CD4-positive, alpha-beta memory T cell (primary cell): ENCODE measurements around the gene LTK. TPM values are rescaled to one million over a fixed set of nuclear protein-coding genes. Genes with fewer than 3 reads are reported as not detected.

Source experiments
- CTCF ChIA-PET: fragments of 350-600 bp; sonication (Branson Sonifier 250); formaldehyde crosslinking; loops from one replicate; lab custom pipeline; 2021; ENCODE audit warnings: inconsistent platforms; ENCODE audit not compliant: partially characterized antibody; lab: Charles Lee
- POLR2A ChIA-PET: fragments of 350-600 bp; sonication (Branson Sonifier 250); formaldehyde crosslinking; loops from one replicate; lab custom pipeline; 2021; ENCODE audit not compliant: partially characterized antibody; lab: Charles Lee
- DNase-seq, 5 donors: peaks; one replicate each; pipeline versions ENCODE4 v3.0.0 to v3.0.0-alpha.2; 2020 to 2022; ENCODE audit warnings: mixed read lengths in 1 of 5
- H3K27ac ChIP-seq: one replicate; pipeline ENCODE4 v1.7.0; 2013; ENCODE audit warnings: low read depth, low read length
- H3K27me3 ChIP-seq: 2 replicates; pipeline ENCODE4 v1.7.0; 2013; ENCODE audit warnings: mild to moderate bottlenecking, low read length, moderate library complexity; ENCODE audit not compliant: insufficient read depth
- H3K36me3 ChIP-seq: 2 replicates; pipeline ENCODE4 v1.7.0; 2013; ENCODE audit warnings: mild to moderate bottlenecking, low read length, moderate library complexity; ENCODE audit not compliant: insufficient read depth
- H3K4me1 ChIP-seq: 2 replicates; pipeline ENCODE4 v1.7.0; 2013; ENCODE audit warnings: mild to moderate bottlenecking, low read length, moderate library complexity; ENCODE audit not compliant: insufficient read depth
- H3K4me3 ChIP-seq, 2 donors: one replicate each; pipeline ENCODE4 v1.7.0; 2013; ENCODE audit warnings: low read length in 2 of 2, mild to moderate bottlenecking in 1 of 2
- H3K9me3 ChIP-seq, 2 donors: one replicate each; pipeline ENCODE4 v1.7.0; 2013; ENCODE audit warnings: low read length in 2 of 2, control low read depth in 1 of 2; ENCODE audit not compliant: control insufficient read depth in 1 of 2
- H3K27ac Mint-ChIP-seq, 7 donors: one replicate each; pipeline ENCODE4 v1.8.0; 2020 to 2021; ENCODE audit warnings: mixed read lengths in 7 of 7, mild to moderate bottlenecking in 6 of 7, inconsistent platforms in 3 of 7, moderate library complexity in 3 of 7
- H3K27me3 Mint-ChIP-seq, 2 donors: one replicate each; pipeline ENCODE4 v1.8.0; 2020 to 2021; ENCODE audit warnings: mixed read lengths in 2 of 2
- H3K36me3 Mint-ChIP-seq, 2 donors: one replicate each; pipeline ENCODE4 v1.8.0; 2020 to 2021; ENCODE audit warnings: mixed read lengths in 2 of 2, inconsistent platforms in 1 of 2, mild to moderate bottlenecking in 1 of 2
- H3K4me1 Mint-ChIP-seq, 4 donors: one replicate each; pipeline ENCODE4 v1.8.0; 2020 to 2021; ENCODE audit warnings: mixed read lengths in 4 of 4, mild to moderate bottlenecking in 1 of 4
- H3K4me3 Mint-ChIP-seq, 8 donors: one replicate each; pipeline ENCODE4 v1.8.0; 2020 to 2021; ENCODE audit warnings: mixed read lengths in 8 of 8, mild to moderate bottlenecking in 7 of 8, moderate library complexity in 6 of 8, inconsistent platforms in 3 of 8
- H3K9me3 Mint-ChIP-seq, 8 donors: one replicate each; pipeline ENCODE4 v1.8.0; 2020 to 2021; ENCODE audit warnings: mixed read lengths in 8 of 8, mild to moderate bottlenecking in 5 of 8, inconsistent platforms in 3 of 8, moderate library complexity in 1 of 8
- intact Hi-C: fragments of 100-400 bp; cut with micrococcal nuclease; formaldehyde crosslinking; loops from one replicate; pipeline ENCODE4 v1.15.1; 2023
- polyA plus RNA-seq, 2 donors: library from polyadenylated mRNA; unstranded; fragments of 300-500 nt; fragmentation: Illumina TruSeq; gene quantifications; one replicate each; pipeline ENCODE4 v1.2.3, GENCODE V29; 2021
- total RNA-seq, 2 experiments: library from RNA; stranded (reverse); gene quantifications; one replicate each; pipeline ENCODE4 v1.2.3, GENCODE V29; 2021

The LTK gene
- total and polyA plus RNA-seq, 4 experiments from 2014 or later: 1.9 to 5.1 (median 3.7) TPM

GRCh38 chr15:41536866-41537265 lies 23.2 kb upstream of the LTK start:
- Histone ChIP-seq H3K27ac (no peak overlapping the region), H3K27me3 (no peaks in the 10 kb centered on the region), H3K4me1 (no peaks in the 10 kb centered on the region), H3K4me3 (no peak overlapping the region), H3K9me3 (no peaks in the 10 kb centered on the region), H3K36me3 (peaks cover 24% of the 10 kb centered on the region)
- ChIA-PET POLR2A (no interaction called here), CTCF (no interaction called here)
- H3K9me3 Mint-ChIP-seq: no peaks in the 10 kb centered on the region
- peaks cover 5 to 20% (median 6%) of the 10 kb centered on the region in 4 donors for H3K4me1 Mint-ChIP-seq
- no peak overlapping the region for H3K4me3 Mint-ChIP-seq
- intact Hi-C loops: no loop called here
- H3K27me3 Mint-ChIP-seq: no peaks in the 10 kb centered on the region
- peak overlapping the region in 1 of 7 donors; percentile 69 for H3K27ac Mint-ChIP-seq
- peaks cover 21 to 31% of the 10 kb centered on the region in 2 donors for H3K36me3 Mint-ChIP-seq
- no peak for DNase-seq

- ChIA-PET POLR2A (interaction anchor here (1.6 kb wide), 1 partner anchor 8 kb away, joined by 4 read pairs; the partner anchor contains the start of gene RPAP1), CTCF (no interaction called here)
- no peaks in the 10 kb centered on the region for H3K4me1 ChIP-seq
- H3K9me3 ChIP-seq: no peaks in the 10 kb centered on the region
- H3K9me3 Mint-ChIP-seq: no peaks in the 10 kb centered on the region
- H3K27me3 ChIP-seq: no peaks in the 10 kb centered on the region
- DNase-seq: no peak
- peaks cover 26 to 38% of the 10 kb centered on the region in 2 donors for H3K36me3 Mint-ChIP-seq
- no peak overlapping the region for H3K27ac Mint-ChIP-seq
- peaks cover 5 to 17% (median 6%) of the 10 kb centered on the region in 4 donors for H3K4me1 Mint-ChIP-seq
- H3K36me3 ChIP-seq: peaks cover 31% of the 10 kb centered on the region
- H3K4me3 Mint-ChIP-seq: no peak overlapping the region
- intact Hi-C loops: no loop called here
- H3K4me3 ChIP-seq: no peak overlapping the region
- no peaks in the 10 kb centered on the region for H3K27me3 Mint-ChIP-seq
- no peak overlapping the region for H3K27ac ChIP-seq
These were observed 21.9 kb upstream of the LTK start for GRCh38 chr15:41535544-41535943.

DNA sequence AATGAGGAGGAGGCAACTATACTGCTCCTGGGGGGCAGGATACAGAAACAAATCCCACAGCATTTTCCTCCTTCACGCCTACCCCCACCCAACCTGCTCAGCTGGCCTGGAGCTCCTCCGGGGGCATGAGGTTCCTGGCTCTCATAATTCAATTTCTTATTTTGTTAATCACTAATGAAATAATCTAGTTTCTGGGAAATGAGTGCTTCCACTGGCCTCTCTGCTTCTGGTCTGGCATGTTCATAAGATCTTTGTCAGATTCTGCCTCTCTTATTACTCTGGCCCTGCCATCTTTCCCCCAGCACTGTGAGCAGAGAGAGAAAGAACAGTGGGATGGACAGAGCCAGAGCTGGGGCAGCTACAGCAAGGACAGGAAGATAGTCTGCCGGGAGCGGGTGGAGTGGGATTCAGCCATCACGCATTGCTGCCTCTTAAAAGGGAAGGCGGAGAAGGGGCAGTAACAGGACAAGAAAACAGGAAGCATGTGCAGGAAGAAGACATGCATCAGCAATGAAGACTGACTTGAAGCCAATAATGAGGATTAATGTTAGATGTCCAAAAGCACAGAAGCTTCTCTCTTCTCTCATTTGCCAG lies 16.8 kb upstream of the LTK start:
- H3K9me3 ChIP-seq: no peaks in the 10 kb centered on the region
- no peak overlapping the region for H3K4me3 ChIP-seq
- Mint-ChIP-seq H3K27ac (peak overlapping the region in 1 of 7 donors; percentile 58), H3K4me3 (no peak overlapping the region), H3K27me3 (no peaks in the 10 kb centered on the region), H3K9me3 (no peaks in the 10 kb centered on the region), H3K36me3 (peaks cover 43 to 61% of the 10 kb centered on the region in 2 donors), H3K4me1 (no peaks in the 10 kb centered on the region)
- intact Hi-C loops: no loop called here
- ChIA-PET CTCF (no interaction called here), POLR2A (no interaction called here)
- no peak for DNase-seq
- no peak overlapping the region for H3K27ac ChIP-seq
- H3K27me3 ChIP-seq: no peaks in the 10 kb centered on the region
- no peaks in the 10 kb centered on the region for H3K4me1 ChIP-seq
- H3K36me3 ChIP-seq: peaks cover 58% of the 10 kb centered on the region

DNA sequence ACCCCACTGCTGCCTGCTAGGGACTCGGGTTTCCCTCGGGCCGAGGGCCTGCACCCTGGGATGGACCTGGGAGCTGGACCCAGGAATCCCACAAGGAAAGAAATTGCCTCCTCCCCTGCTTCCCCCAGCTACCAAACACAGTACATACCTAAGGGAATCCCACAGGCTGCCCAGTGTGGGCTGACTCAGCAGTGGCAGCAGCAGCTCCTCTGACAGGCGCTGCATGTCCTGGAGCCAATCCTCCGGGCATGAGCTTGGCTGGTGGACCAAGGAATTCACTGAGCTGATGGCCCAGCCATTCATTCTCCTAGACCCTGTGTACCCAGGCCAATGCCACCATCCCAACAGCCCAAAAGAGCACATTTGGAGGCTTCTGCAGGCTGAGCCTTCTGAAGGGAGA lies 9.5 kb upstream of the LTK start:
- H3K36me3 ChIP-seq: peaks cover 18% of the 10 kb centered on the region
- POLR2A ChIA-PET: interaction anchor here (0.5 kb wide), 1 partner anchor 1308 kb away, joined by 3 read pairs; no protein-coding TSS in a partner anchor

GRCh38 chr15:41521614-41522013 lies 8.0 kb upstream of the LTK start:
- Histone ChIP-seq H3K27ac (no peak overlapping the region), H3K4me1 (no peaks in the 10 kb centered on the region), H3K36me3 (peaks cover 3% of the 10 kb centered on the region), H3K4me3 (no peak overlapping the region), H3K27me3 (no peaks in the 10 kb centered on the region), H3K9me3 (no peaks in the 10 kb centered on the region)
- H3K9me3 Mint-ChIP-seq: no peaks in the 10 kb centered on the region
- ChIA-PET POLR2A (no interaction called here), CTCF (no interaction called here)
- no peak overlapping the region for H3K4me3 Mint-ChIP-seq
- peaks cover 7 to 37% of the 10 kb centered on the region in 2 donors for H3K36me3 Mint-ChIP-seq
- no peaks in the 10 kb centered on the region for H3K27me3 Mint-ChIP-seq
- DNase-seq: no peak
- H3K4me1 Mint-ChIP-seq: no peaks in the 10 kb centered on the region
- intact Hi-C loops: no loop called here
- H3K27ac Mint-ChIP-seq: peak overlapping the region in 3 of 7 donors; percentile 39 to 77 (median 58)

More for the DNA sequence above, 9.5 kb upstream of the LTK start:
- no peak for DNase-seq
- no peak overlapping the region for H3K27ac ChIP-seq
- intact Hi-C loops: no loop called here
- no peaks in the 10 kb centered on the region for H3K9me3 Mint-ChIP-seq
- H3K4me1 ChIP-seq: no peaks in the 10 kb centered on the region
- H3K4me3 ChIP-seq: no peak overlapping the region
- H3K36me3 Mint-ChIP-seq: peaks cover 16 to 47% of the 10 kb centered on the region in 2 donors
- no peaks in the 10 kb centered on the region for H3K27me3 Mint-ChIP-seq
- CTCF ChIA-PET: interaction anchor here (0.5 kb wide), 1 partner anchor 18 kb away, joined by 4 read pairs; no protein-coding TSS in a partner anchor
- H3K27ac Mint-ChIP-seq: peak overlapping the region in 1 of 7 donors; percentile 12
- H3K27me3 ChIP-seq: no peaks in the 10 kb centered on the region
- no peaks in the 10 kb centered on the region for H3K4me1 Mint-ChIP-seq
- H3K9me3 ChIP-seq: no peaks in the 10 kb centered on the region
- peak overlapping the region in 1 of 8 donors; percentile 60 for H3K4me3 Mint-ChIP-seq

GRCh38 chr15:41520636-41521035 lies 7.0 kb upstream of the LTK start:
- Mint-ChIP-seq H3K27me3 (no peaks in the 10 kb centered on the region), H3K36me3 (peaks cover 3 to 30% of the 10 kb centered on the region in 2 donors), H3K27ac (no peak overlapping the region), H3K4me3 (no peak overlapping the region), H3K4me1 (no peaks in the 10 kb centered on the region), H3K9me3 (no peaks in the 10 kb centered on the region)
- Histone ChIP-seq H3K4me3 (no peak overlapping the region), H3K9me3 (no peaks in the 10 kb centered on the region), H3K27me3 (no peaks in the 10 kb centered on the region), H3K36me3 (no peaks in the 10 kb centered on the region), H3K27ac (no peak overlapping the region), H3K4me1 (peaks cover under 1% of the 10 kb centered on the region)
- no peak for DNase-seq
- intact Hi-C loops: no loop called here
- CTCF ChIA-PET: no interaction called here
- POLR2A ChIA-PET: no interaction called here

- no peaks in the 10 kb centered on the region for H3K36me3 ChIP-seq
- no peak overlapping the region for H3K4me3 ChIP-seq
- peaks cover 7% of the 10 kb centered on the region for H3K27me3 ChIP-seq
- H3K27me3 Mint-ChIP-seq: peaks cover under 1 to 5% of the 10 kb centered on the region in 2 donors
- intact Hi-C loops: no loop called here
- H3K4me1 ChIP-seq: peaks cover 17% of the 10 kb centered on the region
- H3K27ac Mint-ChIP-seq: peak overlapping the region in 2 of 7 donors; percentile 19 to 76
- no peak overlapping the region for H3K27ac ChIP-seq
- no peak overlapping the region for H3K4me3 Mint-ChIP-seq
- H3K9me3 Mint-ChIP-seq: no peaks in the 10 kb centered on the region
- peaks cover 6 to 22% (median 15%) of the 10 kb centered on the region in 4 donors for H3K4me1 Mint-ChIP-seq
- no peak for DNase-seq
- CTCF ChIA-PET: interaction anchor here (0.8 kb wide), 1 partner anchor 39 kb away, joined by 3 read pairs; no protein-coding TSS in a partner anchor
- peaks cover 0 to 20% of the 10 kb centered on the region in 2 donors for H3K36me3 Mint-ChIP-seq
- H3K9me3 ChIP-seq: no peaks in the 10 kb centered on the region
- POLR2A ChIA-PET: no interaction called here
These were observed 4.3 kb upstream of the LTK start for GRCh38 chr15:41517895-41518449.
